Measurements from ENCODE around the gene NRAP. TPM values are rescaled to one million over a fixed set of nuclear protein-coding genes. Genes with fewer than 3 reads are reported as not detected.

NRAP gene, protein sequence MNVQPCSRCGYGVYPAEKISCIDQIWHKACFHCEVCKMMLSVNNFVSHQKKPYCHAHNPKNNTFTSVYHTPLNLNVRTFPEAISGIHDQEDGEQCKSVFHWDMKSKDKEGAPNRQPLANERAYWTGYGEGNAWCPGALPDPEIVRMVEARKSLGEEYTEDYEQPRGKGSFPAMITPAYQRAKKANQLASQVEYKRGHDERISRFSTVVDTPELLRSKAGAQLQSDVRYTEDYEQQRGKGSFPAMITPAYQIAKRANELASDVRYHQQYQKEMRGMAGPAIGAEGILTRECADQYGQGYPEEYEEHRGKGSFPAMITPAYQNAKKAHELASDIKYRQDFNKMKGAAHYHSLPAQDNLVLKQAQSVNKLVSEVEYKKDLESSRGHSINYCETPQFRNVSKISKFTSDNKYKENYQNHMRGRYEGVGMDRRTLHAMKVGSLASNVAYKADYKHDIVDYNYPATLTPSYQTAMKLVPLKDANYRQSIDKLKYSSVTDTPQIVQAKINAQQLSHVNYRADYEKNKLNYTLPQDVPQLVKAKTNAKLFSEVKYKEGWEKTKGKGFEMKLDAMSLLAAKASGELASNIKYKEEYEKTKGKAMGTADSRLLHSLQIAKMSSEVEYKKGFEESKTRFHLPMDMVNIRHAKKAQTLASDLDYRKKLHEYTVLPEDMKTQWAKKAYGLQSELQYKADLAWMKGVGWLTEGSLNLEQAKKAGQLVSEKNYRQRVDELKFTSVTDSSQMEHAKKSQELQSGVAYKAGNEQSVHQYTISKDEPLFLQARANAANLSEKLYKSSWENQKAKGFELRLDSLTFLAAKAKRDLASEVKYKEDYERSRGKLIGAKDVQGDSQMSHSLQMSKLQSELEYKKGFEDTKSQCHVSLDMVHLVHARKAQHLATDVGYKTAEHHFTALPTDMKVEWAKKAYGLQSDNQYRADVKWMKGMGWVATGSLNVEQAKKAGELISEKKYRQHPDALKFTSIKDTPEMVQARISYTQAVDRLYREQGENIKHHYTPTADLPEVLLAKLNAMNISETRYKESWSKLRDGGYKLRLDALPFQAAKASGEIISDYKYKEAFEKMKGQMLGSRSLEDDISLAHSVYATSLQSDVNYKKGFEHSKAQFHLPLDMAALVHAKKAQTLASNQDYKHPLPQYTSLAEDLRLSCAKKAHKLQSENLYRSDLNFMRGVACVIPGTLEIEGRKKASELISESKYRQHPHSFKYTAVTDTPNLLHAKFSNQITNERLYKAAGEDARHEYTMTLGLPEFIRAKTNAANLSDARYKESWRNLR (N-terminal part only)
- not detected in 2 replicates for polyA plus RNA-seq (2012; rRNA removed)
- polyA plus RNA-seq (2012; cell fraction: cytosol; rRNA removed), result under 0.01 TPM in 1 of 2 replicates, not detected in the other
- polyA plus RNA-seq (2012; cell fraction: nucleus; rRNA removed), result not detected in 2 replicates

DNA sequence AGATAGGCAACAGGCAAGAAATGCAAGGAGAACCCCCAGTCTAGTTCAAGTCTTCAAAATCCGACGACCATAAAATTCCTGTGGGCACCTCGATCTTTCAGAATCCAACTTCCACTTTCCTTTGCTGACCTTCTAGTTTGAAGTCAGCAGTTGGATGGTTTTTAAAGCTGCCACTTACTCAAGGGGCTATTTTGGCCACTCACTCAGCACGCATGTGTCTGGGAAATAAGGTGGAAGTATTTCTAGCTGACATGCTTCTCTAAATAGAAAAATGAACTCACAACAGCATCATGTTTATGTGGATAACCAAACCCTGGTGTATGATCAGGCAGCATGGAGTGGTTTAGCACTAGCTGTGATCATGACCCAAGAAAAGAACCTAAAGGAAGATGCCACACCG lies at the start of gene NRAP:
NRAP (minus strand) TSS at position 134 of the 400 bp plus-strand sequence. CDS start 159 bp downstream, outside the sequence.
- POLR2A ChIA-PET, result no interaction called here
- Histone ChIP-seq H3K36me3 (replicated peaks in 1 of 2; ENCODE audit: control insufficient read depth in 1 of 2, insufficient read depth in 2 of 2, low read length in 1 of 2) (no peaks in the 10 kb centered on the region), H3K4me2 (no peak within 1 kb of the TSS), H4K20me1 (ENCODE audit: insufficient read depth) (no peaks in the 10 kb centered on the region), H3K4me3 (ENCODE audit: low read depth in 2 of 2, low read length in 1 of 2) (no peak within 1 kb of the TSS), H3K9me2 (no peaks in the 10 kb centered on the region), H2AFZ (ENCODE audit: low read depth) (no peak within 1 kb of the TSS), H3K79me2 (ENCODE audit: insufficient read depth) (no peaks in the 10 kb centered on the region), H3K9ac (no peak within 1 kb of the TSS), H3K27ac (ENCODE audit: low read depth in 2 of 2, low read length in 1 of 2) (no peak within 1 kb of the TSS), H3K4me1 (ENCODE audit: control insufficient read depth in 1 of 2, insufficient read depth in 2 of 2, low read depth in 1 of 2, low read length in 1 of 2) (peaks cover 0 to 11% of the 10 kb centered on the region in 2 experiments; a peak in 2 of 4 replicates), H3K27me3 (ENCODE audit: insufficient read depth) (no peaks in the 10 kb centered on the region), H3K9me3 (no peaks in the 10 kb centered on the region), H3F3A (replicated peaks; ENCODE audit: insufficient read depth) (no peaks in the 10 kb centered on the region)
- no peak for DNase-seq
- WGBS (ENCODE audit: low lambda C conversion rate), result 83% methylated on average over 5 of the region's 5 CpGs
- TF ChIP-seq JUND (IDR thresholded peaks at IDR 0.05) (no peak), TEAD4 (IDR thresholded peaks at IDR 0.05; ENCODE audit: borderline replicate concordance, insufficient read depth) (no peak), TAF1 (IDR thresholded peaks at IDR 0.05; ENCODE audit: borderline replicate concordance, low read depth, low read length) (no peak), YY1 (IDR thresholded peaks at IDR 0.05; ENCODE audit: low read depth) (no peak), FOXM1 (IDR thresholded peaks at IDR 0.05; ENCODE audit: low read depth) (no peak), MEF2A (IDR thresholded peaks at IDR 0.05; ENCODE audit: borderline replicate concordance, low read depth) (no peak), GATA2 (CRISPR knock-in tag; IDR thresholded peaks at IDR 0.05) (no peak), SIN3A (IDR thresholded peaks at IDR 0.05; ENCODE audit: borderline replicate concordance, low read depth, low read length) (no peak), MXI1 (IDR thresholded peaks at IDR 0.05; ENCODE audit: low read depth, low read length) (no peak), EP300 (IDR thresholded peaks at IDR 0.05; ENCODE audit: borderline replicate concordance in 1 of 2, low read depth in 1 of 2, low read length in 1 of 2) (no peak), CHD2 (IDR thresholded peaks at IDR 0.05; ENCODE audit: low read length, partially characterized antibody) (no peak), GABPA (IDR thresholded peaks at IDR 0.05; ENCODE audit: low read depth) (no peak)
- TF ChIP-seq, protein P1, sequence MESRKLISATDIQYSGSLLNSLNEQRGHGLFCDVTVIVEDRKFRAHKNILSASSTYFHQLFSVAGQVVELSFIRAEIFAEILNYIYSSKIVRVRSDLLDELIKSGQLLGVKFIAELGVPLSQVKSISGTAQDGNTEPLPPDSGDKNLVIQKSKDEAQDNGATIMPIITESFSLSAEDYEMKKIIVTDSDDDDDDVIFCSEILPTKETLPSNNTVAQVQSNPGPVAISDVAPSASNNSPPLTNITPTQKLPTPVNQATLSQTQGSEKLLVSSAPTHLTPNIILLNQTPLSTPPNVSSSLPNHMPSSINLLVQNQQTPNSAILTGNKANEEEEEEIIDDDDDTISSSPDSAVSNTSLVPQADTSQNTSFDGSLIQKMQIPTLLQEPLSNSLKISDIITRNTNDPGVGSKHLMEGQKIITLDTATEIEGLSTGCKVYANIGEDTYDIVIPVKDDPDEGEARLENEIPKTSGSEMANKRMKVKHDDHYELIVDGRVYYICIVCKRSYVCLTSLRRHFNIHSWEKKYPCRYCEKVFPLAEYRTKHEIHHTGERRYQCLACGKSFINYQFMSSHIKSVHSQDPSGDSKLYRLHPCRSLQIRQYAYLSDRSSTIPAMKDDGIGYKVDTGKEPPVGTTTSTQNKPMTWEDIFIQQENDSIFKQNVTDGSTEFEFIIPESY (IDR thresholded peaks at IDR 0.05; ENCODE audit: borderline replicate concordance, low read depth), result no peak
- TF ChIP-seq, protein P2, sequence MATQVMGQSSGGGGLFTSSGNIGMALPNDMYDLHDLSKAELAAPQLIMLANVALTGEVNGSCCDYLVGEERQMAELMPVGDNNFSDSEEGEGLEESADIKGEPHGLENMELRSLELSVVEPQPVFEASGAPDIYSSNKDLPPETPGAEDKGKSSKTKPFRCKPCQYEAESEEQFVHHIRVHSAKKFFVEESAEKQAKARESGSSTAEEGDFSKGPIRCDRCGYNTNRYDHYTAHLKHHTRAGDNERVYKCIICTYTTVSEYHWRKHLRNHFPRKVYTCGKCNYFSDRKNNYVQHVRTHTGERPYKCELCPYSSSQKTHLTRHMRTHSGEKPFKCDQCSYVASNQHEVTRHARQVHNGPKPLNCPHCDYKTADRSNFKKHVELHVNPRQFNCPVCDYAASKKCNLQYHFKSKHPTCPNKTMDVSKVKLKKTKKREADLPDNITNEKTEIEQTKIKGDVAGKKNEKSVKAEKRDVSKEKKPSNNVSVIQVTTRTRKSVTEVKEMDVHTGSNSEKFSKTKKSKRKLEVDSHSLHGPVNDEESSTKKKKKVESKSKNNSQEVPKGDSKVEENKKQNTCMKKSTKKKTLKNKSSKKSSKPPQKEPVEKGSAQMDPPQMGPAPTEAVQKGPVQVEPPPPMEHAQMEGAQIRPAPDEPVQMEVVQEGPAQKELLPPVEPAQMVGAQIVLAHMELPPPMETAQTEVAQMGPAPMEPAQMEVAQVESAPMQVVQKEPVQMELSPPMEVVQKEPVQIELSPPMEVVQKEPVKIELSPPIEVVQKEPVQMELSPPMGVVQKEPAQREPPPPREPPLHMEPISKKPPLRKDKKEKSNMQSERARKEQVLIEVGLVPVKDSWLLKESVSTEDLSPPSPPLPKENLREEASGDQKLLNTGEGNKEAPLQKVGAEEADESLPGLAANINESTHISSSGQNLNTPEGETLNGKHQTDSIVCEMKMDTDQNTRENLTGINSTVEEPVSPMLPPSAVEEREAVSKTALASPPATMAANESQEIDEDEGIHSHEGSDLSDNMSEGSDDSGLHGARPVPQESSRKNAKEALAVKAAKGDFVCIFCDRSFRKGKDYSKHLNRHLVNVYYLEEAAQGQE (IDR thresholded peaks at IDR 0.05; ENCODE audit: low read depth, low read length), result no peak
- TF ChIP-seq, protein P3, sequence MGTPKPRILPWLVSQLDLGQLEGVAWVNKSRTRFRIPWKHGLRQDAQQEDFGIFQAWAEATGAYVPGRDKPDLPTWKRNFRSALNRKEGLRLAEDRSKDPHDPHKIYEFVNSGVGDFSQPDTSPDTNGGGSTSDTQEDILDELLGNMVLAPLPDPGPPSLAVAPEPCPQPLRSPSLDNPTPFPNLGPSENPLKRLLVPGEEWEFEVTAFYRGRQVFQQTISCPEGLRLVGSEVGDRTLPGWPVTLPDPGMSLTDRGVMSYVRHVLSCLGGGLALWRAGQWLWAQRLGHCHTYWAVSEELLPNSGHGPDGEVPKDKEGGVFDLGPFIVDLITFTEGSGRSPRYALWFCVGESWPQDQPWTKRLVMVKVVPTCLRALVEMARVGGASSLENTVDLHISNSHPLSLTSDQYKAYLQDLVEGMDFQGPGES (IDR thresholded peaks at IDR 0.05; ENCODE audit: low read depth, low read length), result no peak
- TF ChIP-seq, protein P4, sequence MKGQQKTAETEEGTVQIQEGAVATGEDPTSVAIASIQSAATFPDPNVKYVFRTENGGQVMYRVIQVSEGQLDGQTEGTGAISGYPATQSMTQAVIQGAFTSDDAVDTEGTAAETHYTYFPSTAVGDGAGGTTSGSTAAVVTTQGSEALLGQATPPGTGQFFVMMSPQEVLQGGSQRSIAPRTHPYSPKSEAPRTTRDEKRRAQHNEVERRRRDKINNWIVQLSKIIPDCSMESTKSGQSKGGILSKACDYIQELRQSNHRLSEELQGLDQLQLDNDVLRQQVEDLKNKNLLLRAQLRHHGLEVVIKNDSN (IDR thresholded peaks at IDR 0.05; ENCODE audit: borderline replicate concordance, low read depth), result no peak
- TF ChIP-seq, protein P5, sequence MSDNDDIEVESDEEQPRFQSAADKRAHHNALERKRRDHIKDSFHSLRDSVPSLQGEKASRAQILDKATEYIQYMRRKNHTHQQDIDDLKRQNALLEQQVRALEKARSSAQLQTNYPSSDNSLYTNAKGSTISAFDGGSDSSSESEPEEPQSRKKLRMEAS (IDR thresholded peaks at IDR 0.05; ENCODE audit: low read depth), result no peak
- CTCF ChIA-PET, result interaction anchor here (2.7 kb wide), 1 partner anchor 16 kb away, joined by 13 read pairs; the partner anchor contains the start of gene CASP7
